HG02973 (cell line): ENCODE measurements around the gene BIK.
"Not testable (repeated sequence)": the region's sequence is repeated elsewhere in the genome, so short reads cannot be mapped to it uniquely, and the experiment has no call there.

Experiments
- ATAC-seq: cut with Tn5 transposase; IDR thresholded peaks from one replicate; pipeline ENCODE4 v1.9.1; 2021; ENCODE audit warnings: moderate library complexity; ENCODE audit not compliant: unreplicated experiment

The BIK gene

GRCh38 chr22:43104056-43104625, 6.4 kb upstream of the BIK start:
- not testable (repeated sequence) for ATAC-seq

GRCh38 chr22:43104950-43105349, 5.6 kb upstream of the BIK start:
- ATAC-seq = not testable (repeated sequence)

- no peak for ATAC-seq
Measured at GRCh38 chr22:43106302-43106701, 4.2 kb upstream of the BIK start.

GRCh38 chr22:43109511-43109910, 1.0 kb upstream of the BIK start:
- no peak for ATAC-seq

GRCh38 chr22:43109921-43110443, 568 bp upstream of the BIK start:
- ATAC-seq = no peak

GRCh38 chr22:43110927-43111623, 525 bp downstream of the BIK start:
- no peak for ATAC-seq

GRCh38 chr22:43113526-43114251, 3.1 kb downstream of the BIK start:
- no peak for ATAC-seq

GRCh38 chr22:43114958-43115357, 4.4 kb downstream of the BIK start:
- no peak for ATAC-seq

- no peak for ATAC-seq
Measured at GRCh38 chr22:43116932-43117331, 6.4 kb downstream of the BIK start.

- no peak for ATAC-seq
Measured at GRCh38 chr22:43118024-43118849, 7.7 kb downstream of the BIK start.

- ATAC-seq = no peak
Measured at GRCh38 chr22:43118953-43119458, 8.5 kb downstream of the BIK start.

GRCh38 chr22:43126501-43127165, 16.1 kb downstream of the BIK start:
- ATAC-seq = no peak

- no peak for ATAC-seq
Measured at GRCh38 chr22:43127166-43127908, 16.8 kb downstream of the BIK start.

GRCh38 chr22:43128116-43128515, 17.6 kb downstream of the BIK start:
- ATAC-seq = no peak

GRCh38 chr22:43128928-43129424, 18.4 kb downstream of the BIK start:
- ATAC-seq = no peak

GRCh38 chr22:43129426-43130425, 19.2 kb downstream of the BIK start:
- no peak for ATAC-seq

- no peak for ATAC-seq
Measured at GRCh38 chr22:43131773-43132501, 21.4 kb downstream of the BIK start.

GRCh38 chr22:43133401-43133800, 22.9 kb downstream of the BIK start:
- no peak for ATAC-seq
